WTC11 (cell line): ENCODE results near the gene ADAMTS8.

Source experiments
- TF ChIP-seq, protein P1 (sequence below): sonication (generic); formaldehyde crosslinking; IDR thresholded peaks from 2 replicates; pipeline ENCODE4 v1.8.0; 2022; ENCODE audit warnings: mild to moderate bottlenecking, missing genetic modification reagents
- TF ChIP-seq, protein P2 (sequence below): sonication (generic); formaldehyde crosslinking; IDR thresholded peaks from 2 replicates; pipeline ENCODE4 v1.8.1; 2023; ENCODE audit warnings: mild to moderate bottlenecking, missing genetic modification reagents, moderate library complexity

DNA sequence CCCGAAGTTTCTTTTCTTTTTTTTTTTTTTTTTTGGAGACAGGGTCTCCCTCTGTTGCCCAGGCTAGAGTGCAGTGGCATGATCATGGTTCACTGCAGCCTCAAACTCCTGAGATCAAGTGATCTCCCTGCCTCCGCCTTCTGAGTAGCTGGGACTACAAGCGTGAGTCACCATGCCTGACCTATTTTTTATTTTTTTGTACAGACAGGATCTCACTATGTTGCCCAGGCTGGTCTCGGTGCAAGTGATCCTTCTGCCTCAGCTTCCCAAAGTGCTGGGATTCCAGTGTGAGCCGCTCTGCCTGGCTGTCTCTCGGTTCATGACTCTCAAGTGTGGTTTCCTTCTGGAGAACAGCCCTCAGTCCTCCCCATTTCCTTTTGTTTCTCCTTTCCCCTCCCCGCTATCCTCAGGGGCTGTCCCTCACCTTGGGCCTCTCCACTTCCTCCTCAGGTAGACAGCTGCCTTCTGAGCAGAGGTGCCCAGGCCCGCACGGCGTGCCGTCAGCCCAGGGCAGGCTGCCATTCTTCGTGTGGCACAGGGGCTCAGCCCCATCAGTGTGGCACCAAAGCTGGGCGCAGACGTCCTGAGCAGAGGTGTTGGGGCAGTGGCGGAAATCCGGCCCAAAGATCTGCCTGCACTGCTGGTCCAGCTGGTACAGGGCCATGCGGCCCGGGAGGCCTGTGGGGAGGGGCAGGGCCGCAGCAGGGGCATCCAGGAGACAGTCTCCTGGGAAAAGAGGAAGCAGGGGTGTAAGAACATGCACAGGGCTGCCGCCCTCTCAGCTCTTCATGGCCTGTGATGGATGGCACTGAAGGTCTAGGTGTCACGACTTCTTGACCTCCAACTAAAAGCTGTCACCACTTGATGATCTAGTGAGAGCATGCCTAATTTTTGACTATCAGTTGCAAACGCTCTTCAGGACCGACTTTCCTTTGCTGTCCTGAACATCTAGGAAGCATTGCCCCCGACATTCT is 14.0 kb downstream of the ADAMTS8 start:
- TF ChIP-seq, protein P1, sequence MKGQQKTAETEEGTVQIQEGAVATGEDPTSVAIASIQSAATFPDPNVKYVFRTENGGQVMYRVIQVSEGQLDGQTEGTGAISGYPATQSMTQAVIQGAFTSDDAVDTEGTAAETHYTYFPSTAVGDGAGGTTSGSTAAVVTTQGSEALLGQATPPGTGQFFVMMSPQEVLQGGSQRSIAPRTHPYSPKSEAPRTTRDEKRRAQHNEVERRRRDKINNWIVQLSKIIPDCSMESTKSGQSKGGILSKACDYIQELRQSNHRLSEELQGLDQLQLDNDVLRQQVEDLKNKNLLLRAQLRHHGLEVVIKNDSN: no peak
- TF ChIP-seq, protein P2, sequence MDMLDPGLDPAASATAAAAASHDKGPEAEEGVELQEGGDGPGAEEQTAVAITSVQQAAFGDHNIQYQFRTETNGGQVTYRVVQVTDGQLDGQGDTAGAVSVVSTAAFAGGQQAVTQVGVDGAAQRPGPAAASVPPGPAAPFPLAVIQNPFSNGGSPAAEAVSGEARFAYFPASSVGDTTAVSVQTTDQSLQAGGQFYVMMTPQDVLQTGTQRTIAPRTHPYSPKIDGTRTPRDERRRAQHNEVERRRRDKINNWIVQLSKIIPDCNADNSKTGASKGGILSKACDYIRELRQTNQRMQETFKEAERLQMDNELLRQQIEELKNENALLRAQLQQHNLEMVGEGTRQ (CRISPR knock-in tag): no peak
